IMR-90 (cell line): ENCODE data around the gene FOXK2.

Experiments
- BHLHE40 ChIP-seq: fragments of 150-350 bp; IDR thresholded peaks from 2 replicates; pipeline ENCODE4 v1.6.1; 2016; ENCODE audit warnings: mild to moderate bottlenecking, low read depth, low read length
- CEBPB ChIP-seq: IDR thresholded peaks from 2 replicates; pipeline ENCODE4 v1.6.1; 2012; ENCODE audit warnings: low read depth, low read length, improper control_type of control experiment
- FOS ChIP-seq: fragments of 150-350 bp; IDR thresholded peaks from 2 replicates; pipeline ENCODE4 v1.6.1; 2016; ENCODE audit warnings: low read depth, low read length
- MXI1 ChIP-seq: IDR thresholded peaks from 2 replicates; pipeline ENCODE4 v1.6.1; 2012; ENCODE audit warnings: low read depth, mild to moderate bottlenecking, low read length, moderate library complexity, borderline replicate concordance
- POLR2A ChIP-seq: IDR thresholded peaks from 2 replicates; pipeline ENCODE4 v1.6.1; 2012; ENCODE audit warnings: mild to moderate bottlenecking, low read depth, low read length
- RAD21 ChIP-seq: IDR thresholded peaks from 2 replicates; pipeline ENCODE4 v1.6.1; 2012; ENCODE audit warnings: low read length, improper control_type of control experiment
- RCOR1 ChIP-seq: IDR thresholded peaks from 2 replicates; pipeline ENCODE4 v1.6.1; 2012; ENCODE audit warnings: mild to moderate bottlenecking, low read length, improper control_type of control experiment; ENCODE audit not compliant: insufficient replicate concordance
- RFX5 ChIP-seq: IDR thresholded peaks from 2 replicates; pipeline ENCODE4 v1.8.0; 2012; ENCODE audit warnings: low read depth, mild to moderate bottlenecking, low read length, moderate library complexity
- SMC3 ChIP-seq: fragments of 150-350 bp; IDR thresholded peaks from 2 replicates; pipeline ENCODE4 v1.6.1; 2016; ENCODE audit warnings: low read depth, mild to moderate bottlenecking, antibody characterized with exemption, low read length, moderate library complexity
- TF ChIP-seq, protein P1 (sequence below): conservative IDR thresholded peaks from 2 replicates; pipeline ENCODE4 v1.5.1; 2012; ENCODE audit warnings: mild to moderate bottlenecking, low read depth, low read length, improper control_type of control experiment
- TF ChIP-seq, protein P2 (sequence below): fragments of 150-350 bp; IDR thresholded peaks from 2 replicates; pipeline ENCODE4 v1.6.1; 2017; ENCODE audit warnings: mild to moderate bottlenecking, antibody characterized with exemption, low read length, low read depth

DNA sequence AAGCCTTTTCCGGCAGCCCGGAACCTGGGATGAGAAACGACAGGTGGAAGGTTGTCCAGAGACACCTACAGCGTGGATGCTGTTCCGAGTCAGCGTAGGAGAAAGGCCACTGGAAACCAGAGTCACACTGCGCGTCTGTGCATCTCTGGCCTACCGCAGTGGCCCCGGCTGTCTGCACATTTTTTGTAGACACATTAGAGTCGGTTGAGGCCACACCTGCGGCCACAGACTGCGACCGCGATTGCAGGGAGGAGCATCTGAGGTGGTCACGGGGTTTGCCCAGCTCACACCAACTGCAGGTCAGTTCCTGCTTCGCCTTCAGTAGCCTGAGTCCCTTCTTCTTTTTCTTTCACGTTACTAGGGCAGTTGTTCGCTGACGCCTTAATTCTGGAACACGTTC lies 76.4 kb downstream of the FOXK2 start:
- TF ChIP-seq SMC3 (no peak), CEBPB (no peak), RAD21 (no peak), MXI1 (no peak), BHLHE40 (no peak), FOS (no peak), POLR2A (no peak), RCOR1 (no peak), RFX5 (no peak)
- TF ChIP-seq, protein P1, sequence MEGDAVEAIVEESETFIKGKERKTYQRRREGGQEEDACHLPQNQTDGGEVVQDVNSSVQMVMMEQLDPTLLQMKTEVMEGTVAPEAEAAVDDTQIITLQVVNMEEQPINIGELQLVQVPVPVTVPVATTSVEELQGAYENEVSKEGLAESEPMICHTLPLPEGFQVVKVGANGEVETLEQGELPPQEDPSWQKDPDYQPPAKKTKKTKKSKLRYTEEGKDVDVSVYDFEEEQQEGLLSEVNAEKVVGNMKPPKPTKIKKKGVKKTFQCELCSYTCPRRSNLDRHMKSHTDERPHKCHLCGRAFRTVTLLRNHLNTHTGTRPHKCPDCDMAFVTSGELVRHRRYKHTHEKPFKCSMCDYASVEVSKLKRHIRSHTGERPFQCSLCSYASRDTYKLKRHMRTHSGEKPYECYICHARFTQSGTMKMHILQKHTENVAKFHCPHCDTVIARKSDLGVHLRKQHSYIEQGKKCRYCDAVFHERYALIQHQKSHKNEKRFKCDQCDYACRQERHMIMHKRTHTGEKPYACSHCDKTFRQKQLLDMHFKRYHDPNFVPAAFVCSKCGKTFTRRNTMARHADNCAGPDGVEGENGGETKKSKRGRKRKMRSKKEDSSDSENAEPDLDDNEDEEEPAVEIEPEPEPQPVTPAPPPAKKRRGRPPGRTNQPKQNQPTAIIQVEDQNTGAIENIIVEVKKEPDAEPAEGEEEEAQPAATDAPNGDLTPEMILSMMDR, result no peak
- TF ChIP-seq, protein P2, sequence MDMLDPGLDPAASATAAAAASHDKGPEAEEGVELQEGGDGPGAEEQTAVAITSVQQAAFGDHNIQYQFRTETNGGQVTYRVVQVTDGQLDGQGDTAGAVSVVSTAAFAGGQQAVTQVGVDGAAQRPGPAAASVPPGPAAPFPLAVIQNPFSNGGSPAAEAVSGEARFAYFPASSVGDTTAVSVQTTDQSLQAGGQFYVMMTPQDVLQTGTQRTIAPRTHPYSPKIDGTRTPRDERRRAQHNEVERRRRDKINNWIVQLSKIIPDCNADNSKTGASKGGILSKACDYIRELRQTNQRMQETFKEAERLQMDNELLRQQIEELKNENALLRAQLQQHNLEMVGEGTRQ, result no peak
